Cardiac fibroblast (primary cell): ENCODE measurements around the gene POU6F1.
"Not testable (repeated sequence)": the region's sequence is repeated elsewhere in the genome, so short reads cannot be mapped to it uniquely, and the experiment has no call there.

Experiments used
- DNase-seq, 2 donors: peaks; one replicate each; pipeline versions ENCODE4 v3.0.0 to v3.0.0-alpha.2; 2010; ENCODE audit warnings: low read depth in 2 of 2
- H3K4me3 ChIP-seq, 2 donors: replicated peaks in 1 of 2; 1 replicate in 1 of 2; 2 replicates in 1 of 2; pipeline ENCODE4 v1.5.1; 2011; ENCODE audit warnings: low read depth in 2 of 2, low read length in 2 of 2, mild to moderate bottlenecking in 2 of 2, moderate library complexity in 1 of 2
- CTCF ChIP-seq: IDR thresholded peaks from one replicate; pipeline ENCODE4 v1.5.1; 2011; ENCODE audit warnings: low read depth, mild to moderate bottlenecking, low read length, inconsistent platforms

Gene POU6F1

DNA sequence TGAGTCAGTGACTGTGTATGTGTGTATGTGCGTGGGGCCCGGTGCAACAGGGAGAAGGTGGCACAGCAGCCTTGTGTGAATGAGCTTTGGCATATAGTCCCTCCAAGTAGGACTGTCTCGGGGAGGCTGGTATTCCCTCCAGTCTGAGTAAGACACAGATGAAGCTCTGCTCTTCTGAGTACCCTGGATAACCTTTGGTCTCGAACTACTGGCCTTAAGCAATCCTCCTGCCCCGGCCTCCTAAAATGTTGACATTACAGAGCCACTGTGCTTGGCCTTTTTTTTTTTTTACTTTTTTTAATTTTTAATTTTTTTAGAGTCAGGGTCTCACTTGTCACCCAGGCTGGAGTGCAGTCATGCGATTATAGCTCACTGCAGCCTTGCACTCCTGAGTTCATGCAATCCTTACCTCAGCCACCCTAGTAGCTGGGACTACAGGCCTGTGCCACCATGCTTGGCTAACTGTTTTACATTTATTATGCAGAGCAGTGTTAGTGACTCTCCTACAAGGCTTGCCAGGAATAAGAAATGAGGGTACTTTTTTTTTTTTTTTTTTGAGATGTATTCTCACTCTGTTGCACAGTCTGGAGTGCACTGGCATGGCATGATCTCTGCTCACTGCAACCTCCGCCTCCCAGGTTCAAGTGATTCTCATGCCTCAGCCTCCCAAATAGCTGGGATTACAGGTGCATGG lies 11.4 kb upstream of the POU6F1 start:
- no peak for DNase-seq
- no peak overlapping the region for H3K4me3 ChIP-seq
- no peak for TF ChIP-seq CTCF

DNA sequence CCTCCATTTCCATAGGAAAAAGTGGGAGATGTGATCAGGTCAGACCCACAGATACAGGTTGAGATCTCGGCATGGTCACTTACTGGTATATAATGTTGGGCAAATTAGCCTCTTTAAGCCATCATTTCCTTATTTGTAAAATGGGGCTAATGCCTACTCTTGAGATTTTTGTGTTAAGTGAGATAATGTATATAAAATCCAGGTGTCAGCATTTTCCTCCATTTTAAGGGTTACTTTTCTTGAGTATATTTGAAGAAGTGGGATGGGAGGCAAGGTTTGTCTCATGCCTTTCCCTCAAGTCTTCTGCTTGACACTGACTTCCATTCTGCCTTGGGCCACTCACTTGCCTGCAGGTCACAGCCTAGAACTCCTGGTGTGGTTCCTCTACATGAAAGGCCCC lies 10.1 kb upstream of the POU6F1 start:
- H3K4me3 ChIP-seq, result no peak overlapping the region
- DNase-seq, result no peak
- no peak for TF ChIP-seq CTCF

DNA sequence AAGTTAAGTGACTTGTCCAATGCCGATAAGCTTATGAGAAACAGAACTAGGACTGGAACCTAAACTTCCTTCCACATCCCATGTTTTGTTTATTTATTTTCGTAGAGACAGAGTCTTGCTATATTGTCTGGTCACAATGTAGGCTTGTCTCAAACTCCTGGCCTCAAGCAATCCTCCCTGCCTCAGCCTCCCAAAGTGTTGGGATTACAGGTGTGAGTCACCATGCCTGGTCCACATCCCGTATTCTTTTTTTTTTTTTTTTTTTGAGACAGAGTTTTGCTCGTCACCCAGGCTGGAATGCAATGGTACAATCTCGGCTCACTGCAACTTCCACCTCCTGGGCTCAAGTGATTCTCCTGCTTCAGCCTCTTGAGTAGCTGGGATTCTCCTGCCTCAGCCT lies 9.2 kb upstream of the POU6F1 start:
- not testable (repeated sequence) for DNase-seq, H3K4me3 ChIP-seq

DNA sequence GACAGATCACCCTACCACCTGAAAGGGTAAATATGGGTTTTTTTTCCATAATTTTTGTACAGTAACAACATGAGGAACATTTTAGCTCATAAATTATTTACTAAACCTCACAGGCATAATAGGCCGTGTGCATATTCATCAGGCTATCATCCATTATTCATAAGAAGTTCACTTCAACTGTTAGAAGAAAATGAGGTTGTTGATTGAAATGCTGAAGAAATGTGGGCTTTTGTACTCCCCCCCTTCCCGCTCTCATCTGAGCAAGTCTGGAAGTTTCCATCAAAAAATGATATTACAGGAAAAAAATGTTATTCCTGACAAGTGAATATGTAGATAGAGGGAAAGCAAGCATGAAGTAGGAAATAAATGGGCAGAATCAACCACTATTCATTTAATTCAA lies 7.9 kb upstream of the POU6F1 start:
- TF ChIP-seq CTCF, result no peak
- DNase-seq, result no peak

GRCh38 chr12:51225234-51225633 lies 7.4 kb upstream of the POU6F1 start:
- no peak for DNase-seq
- TF ChIP-seq CTCF, result no peak
- no peak overlapping the region for H3K4me3 ChIP-seq

More for the DNA sequence above, 7.9 kb upstream of the POU6F1 start:
- no peak overlapping the region for H3K4me3 ChIP-seq

DNA sequence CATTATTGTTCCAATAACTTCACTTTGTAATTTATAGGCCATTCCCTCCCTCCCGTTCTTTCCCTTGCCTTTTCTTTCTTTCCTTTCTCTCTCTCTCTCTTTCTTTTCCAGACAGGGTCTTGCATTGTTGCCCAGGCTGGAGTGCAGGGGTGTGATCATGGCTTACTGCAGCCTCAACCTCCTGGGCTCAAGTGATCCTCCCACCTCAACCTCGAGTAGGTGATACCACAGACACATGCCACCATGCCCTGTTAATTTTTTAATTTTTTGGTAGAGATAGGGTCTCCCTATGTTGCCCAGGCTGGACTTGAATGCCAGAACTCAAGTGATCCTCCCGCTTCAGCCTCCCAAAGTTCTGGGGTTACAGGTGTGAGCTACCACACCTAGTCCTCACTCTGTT lies 6.8 kb upstream of the POU6F1 start:
- DNase-seq, result no peak
- H3K4me3 ChIP-seq, result no peak overlapping the region
- no peak for TF ChIP-seq CTCF

- H3K4me3 ChIP-seq, result no peak overlapping the region
- peak in 1 of 2 donors; percentile 28 for DNase-seq
- TF ChIP-seq CTCF, result no peak
These were observed 4.6 kb upstream of the POU6F1 start for GRCh38 chr12:51222461-51222860.

DNA sequence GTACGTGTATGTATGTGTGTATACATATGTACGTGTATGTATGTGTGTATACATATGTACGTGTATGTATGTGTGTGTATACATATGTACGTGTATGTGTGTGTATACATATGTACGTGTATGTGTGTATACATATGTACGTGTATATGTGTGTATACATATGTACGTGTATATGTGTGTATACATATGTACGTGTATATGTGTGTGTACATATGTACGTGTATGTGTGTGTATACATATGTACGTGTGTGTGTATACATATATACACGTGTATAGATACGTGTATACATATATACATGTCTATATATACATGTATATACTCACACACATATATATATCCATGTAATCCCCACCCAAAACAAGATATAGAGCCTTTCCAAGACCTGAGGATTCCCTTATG lies 2.0 kb upstream of the POU6F1 start:
- not testable (repeated sequence) for DNase-seq, H3K4me3 ChIP-seq
